Suprapubic skin (tissue), 4 donors: ENCODE measurements around the gene PACRG. TPM values are rescaled to one million over a fixed set of nuclear protein-coding genes. Genes with fewer than 3 reads are reported as not detected.

Experiments
- DNase-seq, 2 donors: peaks; one replicate each; pipeline ENCODE4 v3.0.0-alpha.2; 2019; ENCODE audit warnings: low spot score in 2 of 2
- H3K27ac ChIP-seq: fragments of 200-600 bp; sonication (generic); one replicate; pipeline ENCODE4 v1.5.1; 2019
- H3K27me3 ChIP-seq: fragments of 200-600 bp; sonication (generic); one replicate; pipeline ENCODE4 v1.5.1; 2019
- H3K36me3 ChIP-seq: fragments of 200-600 bp; sonication (generic); one replicate; pipeline ENCODE4 v1.5.1; 2019
- H3K4me1 ChIP-seq: fragments of 200-600 bp; sonication (generic); one replicate; pipeline ENCODE4 v1.5.1; 2019
- H3K4me3 ChIP-seq: fragments of 200-600 bp; sonication (generic); one replicate; pipeline ENCODE4 v1.5.1; 2019; ENCODE audit warnings: mild to moderate bottlenecking
- H3K9me3 ChIP-seq: fragments of 200-600 bp; sonication (generic); one replicate; pipeline ENCODE4 v1.5.1; 2019
- EP300 ChIP-seq: sonication (generic); formaldehyde crosslinking; IDR thresholded peaks from one replicate; pipeline ENCODE4 v1.6.1; 2017; ENCODE audit warnings: antibody characterized with exemption
- POLR2A ChIP-seq, 2 donors: fragments of 450-650 bp; IDR thresholded peaks; one replicate each; pipeline ENCODE4 v1.6.1; 2017; ENCODE audit warnings: antibody characterized with exemption in 2 of 2, mild to moderate bottlenecking in 2 of 2, moderate library complexity in 2 of 2
- POLR2AphosphoS5 ChIP-seq, 3 donors: sonication (generic); formaldehyde crosslinking; IDR thresholded peaks; one replicate each; pipeline ENCODE4 v1.6.1; 2017; ENCODE audit warnings: antibody characterized with exemption in 3 of 3
- WGBS: methylation state at CpG from one replicate; pipeline ENCODE4 v1.1.5; 2018; 5-methylcytosine and 5-hydroxymethylcytosine counted together
- total RNA-seq, 4 donors: library from RNA; depleted of rRNA; stranded (reverse); fragments of >200 nt; gene quantifications; one replicate each; pipeline ENCODE4 v1.1.0, GENCODE V29; 2016
- TF ChIP-seq, protein P1 (sequence below), 2 donors: fragments of 200-600 bp in 1 of 2; fragments of 450-650 bp in 1 of 2; sonication (generic) in 1 of 2; IDR thresholded peaks; one replicate each; pipeline ENCODE4 v1.5.1; 2016 to 2019; ENCODE audit warnings: antibody characterized with exemption in 2 of 2, mild to moderate bottlenecking in 1 of 2, moderate library complexity in 1 of 2

PACRG gene
- total RNA-seq, 4 donors from 2014 or later, result 1.1 to 2.3 (median 2.0) TPM

DNA sequence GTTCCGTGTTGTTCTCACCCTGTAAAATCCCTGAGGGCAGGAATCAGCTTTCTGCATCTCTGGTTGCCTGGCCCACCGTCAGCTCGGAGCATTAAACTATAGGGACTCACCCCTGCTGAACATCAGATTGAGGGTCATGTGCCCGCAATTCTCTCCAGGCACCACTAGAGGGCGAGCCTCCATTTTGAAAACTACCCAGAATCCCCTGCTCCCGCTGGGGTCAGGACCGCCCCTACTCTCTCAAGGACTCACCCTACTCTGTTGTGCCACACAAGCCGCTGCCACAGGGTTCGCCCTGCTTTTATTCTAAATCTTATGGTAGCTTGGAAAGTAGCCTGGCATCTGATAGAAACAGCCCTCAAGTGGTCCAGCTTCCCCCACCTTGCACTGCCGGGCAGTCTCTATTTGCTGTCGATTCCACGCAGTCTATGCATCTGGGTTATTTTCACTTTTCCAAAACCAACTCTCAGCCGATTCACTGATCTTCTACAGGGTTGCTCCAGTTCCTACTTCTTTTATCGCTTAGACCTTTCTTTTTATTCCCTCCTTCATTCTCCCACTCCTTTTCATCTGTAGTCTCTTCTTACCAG, 442.6 kb downstream of the PACRG start:
- WGBS, result 95% methylated on average over 14 of the region's 14 CpGs
- H3K36me3 ChIP-seq, result no peaks in the 10 kb centered on the region

DNA sequence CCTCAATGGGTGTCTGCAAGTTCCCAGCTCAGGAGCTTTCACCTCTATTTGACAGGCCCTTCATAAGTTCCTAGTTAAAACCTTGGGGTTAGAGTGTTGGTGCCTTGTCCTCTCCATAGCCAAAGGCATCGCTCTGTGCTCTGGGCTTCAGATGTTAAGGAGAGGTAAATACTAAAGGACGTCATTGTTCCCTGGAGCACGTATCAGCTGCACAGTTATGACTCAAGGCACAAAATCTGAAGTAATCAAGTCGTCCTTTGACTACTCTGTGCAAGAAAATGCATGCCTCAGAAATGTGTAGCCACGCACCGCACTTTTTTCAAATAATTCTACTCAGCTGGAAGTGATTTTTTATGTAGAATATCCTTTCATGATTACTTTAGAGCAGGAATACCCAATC, 446.0 kb downstream of the PACRG start:
- Histone ChIP-seq H3K27ac (no peak overlapping the region), H3K4me3 (no peak overlapping the region), H3K36me3 (no peaks in the 10 kb centered on the region), H3K9me3 (no peaks in the 10 kb centered on the region), H3K27me3 (no peaks in the 10 kb centered on the region), H3K4me1 (no peaks in the 10 kb centered on the region)
- 84% methylated on average over 6 of the region's 6 CpGs for WGBS
- no peak for DNase-seq
- TF ChIP-seq, protein P1, sequence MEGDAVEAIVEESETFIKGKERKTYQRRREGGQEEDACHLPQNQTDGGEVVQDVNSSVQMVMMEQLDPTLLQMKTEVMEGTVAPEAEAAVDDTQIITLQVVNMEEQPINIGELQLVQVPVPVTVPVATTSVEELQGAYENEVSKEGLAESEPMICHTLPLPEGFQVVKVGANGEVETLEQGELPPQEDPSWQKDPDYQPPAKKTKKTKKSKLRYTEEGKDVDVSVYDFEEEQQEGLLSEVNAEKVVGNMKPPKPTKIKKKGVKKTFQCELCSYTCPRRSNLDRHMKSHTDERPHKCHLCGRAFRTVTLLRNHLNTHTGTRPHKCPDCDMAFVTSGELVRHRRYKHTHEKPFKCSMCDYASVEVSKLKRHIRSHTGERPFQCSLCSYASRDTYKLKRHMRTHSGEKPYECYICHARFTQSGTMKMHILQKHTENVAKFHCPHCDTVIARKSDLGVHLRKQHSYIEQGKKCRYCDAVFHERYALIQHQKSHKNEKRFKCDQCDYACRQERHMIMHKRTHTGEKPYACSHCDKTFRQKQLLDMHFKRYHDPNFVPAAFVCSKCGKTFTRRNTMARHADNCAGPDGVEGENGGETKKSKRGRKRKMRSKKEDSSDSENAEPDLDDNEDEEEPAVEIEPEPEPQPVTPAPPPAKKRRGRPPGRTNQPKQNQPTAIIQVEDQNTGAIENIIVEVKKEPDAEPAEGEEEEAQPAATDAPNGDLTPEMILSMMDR (IDR thresholded peaks at IDR 0.05), result no peak
- TF ChIP-seq POLR2A (IDR thresholded peaks at IDR 0.05), result no peak
- TF ChIP-seq POLR2AphosphoS5 (IDR thresholded peaks at IDR 0.05), result no peak
- no peak for TF ChIP-seq EP300

More for the DNA sequence above, 442.6 kb downstream of the PACRG start:
- Histone ChIP-seq H3K27ac (no peak overlapping the region), H3K9me3 (no peaks in the 10 kb centered on the region), H3K27me3 (peaks cover 2% of the 10 kb centered on the region), H3K4me1 (no peaks in the 10 kb centered on the region), H3K4me3 (no peak overlapping the region)
- TF ChIP-seq, protein P1 (IDR thresholded peaks at IDR 0.05), result peak in 1 of 2 donors; percentile 47
- no peak for TF ChIP-seq EP300
- DNase-seq, result no peak

DNA sequence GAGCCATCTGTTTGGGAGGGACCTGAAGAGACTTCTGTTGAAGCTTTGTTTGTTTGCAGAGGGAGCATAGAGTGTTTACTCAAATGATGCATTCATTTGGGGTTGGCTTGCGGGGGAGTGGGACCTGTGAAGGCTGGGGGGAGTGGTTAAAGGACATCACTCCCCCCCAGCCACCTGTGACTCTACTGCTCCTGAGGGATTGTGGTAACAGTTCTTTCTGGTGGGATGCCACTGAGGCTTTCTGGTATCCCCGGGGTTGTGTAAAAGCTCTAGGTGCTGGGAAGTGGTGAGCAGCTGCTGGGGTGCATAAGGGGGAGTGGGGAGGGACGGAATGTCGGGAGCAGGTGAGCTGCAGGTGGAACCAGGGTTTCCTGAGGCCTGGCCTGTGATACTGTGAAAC, 447.5 kb downstream of the PACRG start:
- WGBS, result 81% methylated on average over 4 of the region's 4 CpGs
- no peak for DNase-seq
- no peak overlapping the region for H3K4me3 ChIP-seq
- no peaks in the 10 kb centered on the region for H3K27me3 ChIP-seq
- H3K27ac ChIP-seq, result no peak overlapping the region
- H3K36me3 ChIP-seq, result no peaks in the 10 kb centered on the region
- TF ChIP-seq EP300, result no peak
- H3K9me3 ChIP-seq, result no peaks in the 10 kb centered on the region
- H3K4me1 ChIP-seq, result no peaks in the 10 kb centered on the region

- TF ChIP-seq POLR2AphosphoS5 (IDR thresholded peaks at IDR 0.05), result no peak
- TF ChIP-seq EP300, result no peak
- TF ChIP-seq POLR2A (IDR thresholded peaks at IDR 0.05), result no peak
- TF ChIP-seq, protein P1 (IDR thresholded peaks at IDR 0.05), result no peak
- Histone ChIP-seq H3K4me3 (no peak overlapping the region), H3K36me3 (no peaks in the 10 kb centered on the region), H3K27ac (no peak overlapping the region), H3K27me3 (no peaks in the 10 kb centered on the region), H3K9me3 (no peaks in the 10 kb centered on the region), H3K4me1 (no peaks in the 10 kb centered on the region)
- 78% methylated on average over 3 of the region's 3 CpGs for WGBS
- no peak for DNase-seq
Measured at GRCh38 chr6:163176097-163176496, 448.3 kb downstream of the PACRG start.

GRCh38 chr6:163177007-163177406, 449.2 kb downstream of the PACRG start:
- no peak for TF ChIP-seq POLR2A (IDR thresholded peaks at IDR 0.05)
- TF ChIP-seq EP300, result no peak
- TF ChIP-seq POLR2AphosphoS5 (IDR thresholded peaks at IDR 0.05), result no peak
- TF ChIP-seq, protein P1 (IDR thresholded peaks at IDR 0.05), result no peak
- no peak overlapping the region for H3K4me3 ChIP-seq
- no peaks in the 10 kb centered on the region for H3K4me1 ChIP-seq
- WGBS, result 85% methylated on average over 4 of the region's 4 CpGs
- H3K9me3 ChIP-seq, result no peaks in the 10 kb centered on the region
- H3K27ac ChIP-seq, result no peak overlapping the region
- no peaks in the 10 kb centered on the region for H3K36me3 ChIP-seq
- no peak for DNase-seq
- no peaks in the 10 kb centered on the region for H3K27me3 ChIP-seq

GRCh38 chr6:163177892-163178420, 450.2 kb downstream of the PACRG start:
- 92% methylated on average over 11 of the region's 11 CpGs for WGBS
- H3K36me3 ChIP-seq, result no peaks in the 10 kb centered on the region
- TF ChIP-seq POLR2A (IDR thresholded peaks at IDR 0.05), result no peak
- TF ChIP-seq, protein P1 (IDR thresholded peaks at IDR 0.05), result no peak
- no peak for TF ChIP-seq EP300
- TF ChIP-seq POLR2AphosphoS5 (IDR thresholded peaks at IDR 0.05), result no peak
- no peaks in the 10 kb centered on the region for H3K27me3 ChIP-seq
- H3K4me3 ChIP-seq, result no peak overlapping the region
- no peaks in the 10 kb centered on the region for H3K9me3 ChIP-seq
- H3K27ac ChIP-seq, result no peak overlapping the region
- H3K4me1 ChIP-seq, result no peaks in the 10 kb centered on the region
- DNase-seq, result no peak
